GM12801 (cell line): Measurements from ENCODE around the gene TGM2.

ENCODE experiments used
- TF ChIP-seq, protein P1 (sequence below): IDR thresholded peaks from one replicate; pipeline ENCODE4 v1.5.1; 2011; ENCODE audit warnings: control low read depth; ENCODE audit not compliant: insufficient read length; ENCODE audit errors: extremely low read depth

The TGM2 gene

DNA sequence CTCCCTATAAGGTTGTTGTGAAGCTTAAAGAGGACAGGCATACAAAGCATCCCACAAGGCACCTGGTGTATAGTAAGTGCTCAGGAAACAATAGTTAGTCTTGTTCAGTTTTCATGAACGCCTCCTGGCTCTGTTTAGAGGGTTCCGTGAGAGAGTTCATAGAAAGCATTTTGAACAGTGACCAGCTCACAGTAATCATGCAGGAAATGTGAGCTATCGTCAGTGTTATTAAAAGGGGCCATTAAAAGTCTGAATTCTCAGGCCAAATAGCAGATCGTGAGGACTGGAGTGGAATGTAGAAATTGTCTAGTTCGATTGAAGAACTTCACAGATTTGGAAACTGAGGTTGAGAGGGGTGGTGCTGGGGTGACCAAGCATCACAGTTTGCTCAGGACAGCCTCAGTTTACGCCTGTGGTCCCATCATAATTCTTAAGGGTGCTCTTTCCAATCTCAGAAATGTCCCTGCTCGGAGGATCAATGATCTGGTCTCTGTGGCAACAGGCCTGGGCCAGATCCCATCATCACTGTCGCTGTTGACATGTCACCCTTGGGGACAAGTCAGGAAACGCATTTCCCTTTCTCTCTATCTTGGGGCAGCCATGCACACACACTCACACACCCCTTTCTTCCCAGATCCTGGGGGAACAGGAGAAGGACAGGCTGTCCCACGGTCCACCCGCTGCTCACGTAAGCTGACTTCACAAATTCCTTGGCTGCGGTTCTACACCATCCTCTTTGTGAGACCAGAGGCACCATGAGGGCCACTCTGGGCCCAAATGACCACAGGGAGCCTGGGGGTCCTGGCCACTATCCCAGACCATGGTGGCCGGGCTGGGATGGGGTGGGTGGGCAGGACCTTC, 7.2 kb downstream of the TGM2 start:
- TF ChIP-seq, protein P1, sequence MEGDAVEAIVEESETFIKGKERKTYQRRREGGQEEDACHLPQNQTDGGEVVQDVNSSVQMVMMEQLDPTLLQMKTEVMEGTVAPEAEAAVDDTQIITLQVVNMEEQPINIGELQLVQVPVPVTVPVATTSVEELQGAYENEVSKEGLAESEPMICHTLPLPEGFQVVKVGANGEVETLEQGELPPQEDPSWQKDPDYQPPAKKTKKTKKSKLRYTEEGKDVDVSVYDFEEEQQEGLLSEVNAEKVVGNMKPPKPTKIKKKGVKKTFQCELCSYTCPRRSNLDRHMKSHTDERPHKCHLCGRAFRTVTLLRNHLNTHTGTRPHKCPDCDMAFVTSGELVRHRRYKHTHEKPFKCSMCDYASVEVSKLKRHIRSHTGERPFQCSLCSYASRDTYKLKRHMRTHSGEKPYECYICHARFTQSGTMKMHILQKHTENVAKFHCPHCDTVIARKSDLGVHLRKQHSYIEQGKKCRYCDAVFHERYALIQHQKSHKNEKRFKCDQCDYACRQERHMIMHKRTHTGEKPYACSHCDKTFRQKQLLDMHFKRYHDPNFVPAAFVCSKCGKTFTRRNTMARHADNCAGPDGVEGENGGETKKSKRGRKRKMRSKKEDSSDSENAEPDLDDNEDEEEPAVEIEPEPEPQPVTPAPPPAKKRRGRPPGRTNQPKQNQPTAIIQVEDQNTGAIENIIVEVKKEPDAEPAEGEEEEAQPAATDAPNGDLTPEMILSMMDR: no peak

DNA sequence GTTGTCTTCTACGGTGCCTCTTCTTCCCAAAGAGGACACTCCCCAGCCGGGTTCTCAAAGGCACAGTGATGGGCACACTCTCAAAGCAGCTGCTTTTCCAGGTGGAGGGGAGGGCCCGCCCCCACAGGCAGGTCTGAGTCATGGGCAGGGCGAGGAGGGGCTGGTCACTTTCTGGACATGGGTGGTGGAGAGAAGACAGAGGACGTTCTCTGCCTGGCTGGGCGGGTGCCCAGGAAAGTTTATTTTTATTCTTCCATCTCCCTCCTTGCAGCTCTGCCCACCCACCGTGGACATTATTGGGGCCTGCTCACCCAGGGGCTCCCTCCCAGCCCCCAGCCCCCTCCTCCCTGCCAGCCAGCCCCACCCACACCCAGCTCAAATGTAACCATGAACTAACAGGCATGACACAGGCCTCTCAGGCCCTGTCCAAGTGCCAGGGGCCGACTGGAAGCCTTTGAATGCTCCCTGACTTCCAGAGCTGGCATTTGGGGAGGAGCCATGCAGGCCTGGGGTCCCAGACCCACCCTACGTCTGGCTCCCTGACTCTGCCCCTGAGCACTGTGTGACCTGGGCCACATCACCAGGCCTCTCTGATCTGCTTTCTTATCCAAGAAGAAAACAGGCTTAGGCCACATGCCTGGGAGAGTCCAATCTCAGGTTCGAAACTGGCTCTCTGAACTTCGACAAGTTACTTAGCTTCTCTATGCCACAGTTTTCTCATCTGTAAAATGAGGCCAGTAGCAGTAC, 8.0 kb downstream of the TGM2 start:
- TF ChIP-seq, protein P1: no peak

DNA sequence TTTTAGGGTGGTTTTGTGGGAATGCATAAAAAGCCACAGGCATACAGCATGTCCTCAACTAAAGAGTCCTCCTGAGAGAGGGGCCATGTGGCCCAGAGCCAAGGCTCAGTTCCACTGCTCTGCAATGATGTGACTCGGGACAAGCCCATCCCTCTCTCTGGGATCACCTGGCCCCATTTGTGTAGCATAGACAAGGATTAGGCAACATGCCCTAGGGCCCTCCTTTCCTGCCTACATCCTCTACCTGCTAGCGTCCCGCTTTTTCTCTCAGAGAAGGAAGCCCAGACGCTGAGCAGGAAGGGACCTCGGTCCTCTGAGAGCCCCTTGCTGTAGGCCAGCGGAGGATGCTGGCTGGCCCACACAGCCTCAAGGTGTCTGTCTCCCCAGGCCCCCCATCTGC, 8.8 kb downstream of the TGM2 start:
- TF ChIP-seq, protein P1: no peak

DNA sequence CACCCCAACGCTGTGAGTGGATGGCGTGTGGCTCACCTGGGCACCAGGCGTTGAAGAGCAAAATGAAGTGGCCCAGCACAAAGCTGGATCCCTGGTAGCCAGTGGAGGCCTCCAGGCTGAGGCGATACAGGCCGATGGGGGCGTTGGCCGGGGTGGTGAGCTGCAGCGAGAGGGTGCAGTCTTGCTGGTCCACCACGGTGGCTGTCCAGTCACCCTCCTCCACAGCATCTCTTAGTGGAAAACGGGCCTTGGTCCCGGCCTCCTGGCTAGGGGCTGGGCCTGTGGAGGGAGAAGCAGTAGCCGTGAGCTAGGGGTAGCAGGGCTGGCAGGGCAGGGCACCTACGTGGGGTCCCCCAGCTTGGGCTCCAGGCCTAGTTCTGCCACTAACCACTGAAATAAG, 9.3 kb downstream of the TGM2 start:
- TF ChIP-seq, protein P1: no peak

DNA sequence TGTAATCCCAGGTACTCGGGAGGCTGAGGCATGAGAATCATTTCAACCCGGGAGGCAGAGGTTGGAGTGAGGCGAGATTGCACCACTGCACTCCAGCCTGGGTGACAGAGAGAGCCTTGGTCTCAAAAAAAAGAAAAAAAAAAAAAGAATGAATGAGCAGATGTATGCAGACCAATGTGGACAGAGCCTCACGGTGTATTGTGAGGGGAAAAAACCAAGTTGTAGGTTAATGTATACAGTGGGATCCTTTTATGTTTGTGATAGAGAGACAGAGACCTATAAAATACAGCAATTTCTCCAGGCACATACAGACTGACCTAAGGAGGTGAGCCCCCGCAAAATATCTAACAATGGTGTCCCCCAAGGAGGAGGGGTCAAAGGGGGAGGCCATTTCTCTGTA, 11.7 kb downstream of the TGM2 start:
- TF ChIP-seq, protein P1: no peak

DNA sequence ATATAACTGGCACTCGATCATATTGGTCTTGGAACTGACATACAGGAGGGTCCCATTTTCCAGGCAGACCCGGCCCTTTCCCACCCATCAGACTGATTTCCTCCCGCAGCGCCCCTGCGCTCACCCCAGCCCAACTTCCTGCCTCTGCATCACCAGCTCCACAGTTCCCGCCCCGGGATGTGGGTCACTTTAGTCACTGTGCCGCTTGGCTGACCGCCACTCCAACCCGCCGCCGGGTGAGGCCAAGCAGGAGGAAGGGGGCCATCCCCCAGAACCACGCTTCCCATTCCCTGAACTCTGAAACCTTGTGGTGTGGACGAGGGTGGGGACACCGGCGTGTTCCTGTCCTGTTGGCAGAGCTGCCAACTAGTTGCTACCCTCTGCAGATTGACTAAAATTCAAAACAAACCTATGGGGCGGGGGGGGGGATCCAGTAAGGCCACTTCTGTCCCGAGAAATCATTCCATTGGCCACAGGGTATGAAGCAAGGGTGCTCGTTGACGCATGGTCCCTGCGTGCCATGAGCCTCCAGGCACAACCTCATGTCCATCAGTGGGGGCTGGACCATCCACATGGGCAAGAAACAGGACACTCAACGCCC, 12.3 kb downstream of the TGM2 start:
- TF ChIP-seq, protein P1: no peak

DNA sequence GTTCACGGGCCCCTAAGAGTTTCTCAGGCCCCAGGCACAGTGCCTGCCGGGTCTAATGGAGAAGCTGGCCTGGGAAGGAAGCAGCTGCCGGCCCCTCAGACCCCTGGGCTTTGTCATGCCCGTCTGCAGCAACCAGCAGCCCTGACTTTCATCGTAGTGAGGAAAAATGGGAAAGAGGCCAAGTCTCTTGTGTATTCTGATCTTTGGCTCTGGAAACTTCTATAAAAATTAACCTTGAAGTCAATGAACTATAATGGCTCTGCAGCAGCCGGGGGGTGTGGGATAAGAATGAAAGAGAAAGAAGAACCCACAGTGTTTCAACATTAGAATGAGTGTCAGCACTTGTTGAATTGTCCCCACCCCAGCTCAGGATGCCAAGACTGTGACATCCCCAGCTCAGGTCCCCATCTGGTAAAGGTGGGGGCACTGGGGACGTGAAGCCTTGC, 12.9 kb downstream of the TGM2 start:
- TF ChIP-seq, protein P1: no peak
